OCI-LY1 (cell line): Measurements from ENCODE around the gene UNG.

Experiments
- CTCF ChIP-seq: fragments of 200-600 bp; sonication (generic), shearing (Covaris generic); IDR thresholded peaks from 2 replicates; pipeline ENCODE4 v1.5.1; 2017; ENCODE audit warnings: mild to moderate bottlenecking, antibody characterized with exemption, low read length, moderate library complexity, mixed read lengths
- EZH2 ChIP-seq: fragments of 200-600 bp; sonication (generic), shearing (Covaris generic); IDR thresholded peaks from 2 replicates; pipeline ENCODE4 v1.8.0; 2017; ENCODE audit warnings: borderline replicate concordance, mixed run types, mild to moderate bottlenecking, antibody characterized with exemption, low read length, moderate library complexity, mixed read lengths

GRCh38 chr12:109053382-109054123, 43.8 kb upstream of the UNG start:
- no peak for TF ChIP-seq CTCF
- TF ChIP-seq EZH2: no peak
